HepG2 (cell line): Measurements from ENCODE around the gene GRK6. TPM values are rescaled to one million over a fixed set of nuclear protein-coding genes. Genes with fewer than 3 reads are reported as not detected.
A peak's percentile ranks its signal among the peaks of the same experiment; 100 is the strongest.

Experiments used
- ESRRA ChIP-seq: sonication (generic); formaldehyde crosslinking; IDR thresholded peaks from 2 replicates; pipeline ENCODE4 v1.5.1; 2020; ENCODE audit warnings: mild to moderate bottlenecking, low read depth, missing genetic modification reagents
- FOSL1 ChIP-seq: sonication (generic); formaldehyde crosslinking; IDR thresholded peaks from 2 replicates; pipeline ENCODE4 v1.9.0; 2021; ENCODE audit warnings: missing genetic modification reagents, borderline replicate concordance
- KDM1A ChIP-seq: IDR thresholded peaks from 2 replicates; pipeline ENCODE4 v1.6.1; 2016; ENCODE audit warnings: missing compliant biosample characterization
- KDM4B ChIP-seq: sonication (generic); formaldehyde crosslinking; IDR thresholded peaks from 2 replicates; pipeline ENCODE4 v1.4.0; 2020; ENCODE audit warnings: missing genetic modification reagents
- KLF11 ChIP-seq: IDR thresholded peaks from 2 replicates; pipeline ENCODE4 v1.6.1; 2016; ENCODE audit warnings: missing compliant biosample characterization
- KLF12 ChIP-seq: sonication (generic); formaldehyde crosslinking; IDR thresholded peaks from 2 replicates; pipeline ENCODE4 v1.4.0; 2020; ENCODE audit warnings: missing genetic modification reagents, borderline replicate concordance
- KLF15 ChIP-seq: sonication (generic); formaldehyde crosslinking; IDR thresholded peaks from 2 replicates; pipeline ENCODE4 v1.8.1; 2023; ENCODE audit warnings: borderline replicate concordance, mild to moderate bottlenecking, inconsistent platforms, missing genetic modification reagents, mixed read lengths
- KLF9 ChIP-seq: IDR thresholded peaks from 2 replicates; pipeline ENCODE4 v1.6.1; 2016; ENCODE audit warnings: low read depth
- PHF8 ChIP-seq: sonication (generic); formaldehyde crosslinking; IDR thresholded peaks from 2 replicates; pipeline ENCODE4 v1.5.0; 2020; ENCODE audit warnings: missing genetic modification reagents
- PRPF4 ChIP-seq: fragments of 200-400 bp; formaldehyde crosslinking; IDR thresholded peaks from 2 replicates; pipeline ENCODE4 v1.6.1; 2016; ENCODE audit warnings: low read length, low read depth; ENCODE audit not compliant: poor library complexity, severe bottlenecking
- ZFX ChIP-seq: sonication (generic); formaldehyde crosslinking; IDR thresholded peaks from 2 replicates; pipeline ENCODE4 v1.4.0; 2020; ENCODE audit warnings: mild to moderate bottlenecking, low read depth, missing genetic modification reagents, moderate library complexity
- ZNF232 ChIP-seq: sonication (generic); formaldehyde crosslinking; IDR thresholded peaks from 2 replicates; pipeline ENCODE4 v1.4.0; 2020; ENCODE audit warnings: missing genetic modification reagents, borderline replicate concordance
- ZNF235 ChIP-seq: sonication (generic); formaldehyde crosslinking; IDR thresholded peaks from 2 replicates; pipeline ENCODE4 v1.8.1; 2023; ENCODE audit warnings: mild to moderate bottlenecking, missing genetic modification reagents, borderline replicate concordance
- ZNF260 ChIP-seq: sonication (generic); formaldehyde crosslinking; IDR thresholded peaks from 2 replicates; pipeline ENCODE4 v1.4.0; 2020; ENCODE audit warnings: missing genetic modification reagents, low read depth, mild to moderate bottlenecking, borderline replicate concordance
- ZNF317 ChIP-seq: sonication (generic); formaldehyde crosslinking; IDR thresholded peaks from 2 replicates; pipeline ENCODE4 v1.5.0; 2020; ENCODE audit warnings: mild to moderate bottlenecking, missing genetic modification reagents
- ZNF350 ChIP-seq: sonication (generic); formaldehyde crosslinking; IDR thresholded peaks from 2 replicates; pipeline ENCODE4 v1.4.0; 2020; ENCODE audit warnings: mild to moderate bottlenecking, low read depth, missing genetic modification reagents, borderline replicate concordance
- polyA plus RNA-seq, 8 experiments: library from polyadenylated mRNA; depleted of rRNA in 3 of 8; stranded (reverse) in 7 of 8; unstranded in 1 of 8; fragments of >200 nt; fragmentation: Illumina TruSeq in 4 of 8; extraction: Trizol in 4 of 8; gene quantifications; 2 replicates each; pipeline versions ENCODE4 v1.2.1 to v1.2.3, GENCODE V29; 2011 to 2016; ENCODE audit warnings: low read depth in 4 of 8, missing spikeins in 1 of 8, mixed read lengths in 1 of 8; ENCODE audit not compliant: insufficient read depth in 1 of 8
- total RNA-seq, 5 experiments: library from RNA; depleted of rRNA; stranded (reverse); fragments of >200 nt; fragmentation: Illumina TruSeq; extraction: Trizol; gene quantifications; 2 replicates each; pipeline ENCODE4 v1.2.3, GENCODE V29; 2016; ENCODE audit warnings: low read depth in 1 of 5
- TF ChIP-seq, protein P1 (sequence below): sonication (generic); formaldehyde crosslinking; IDR thresholded peaks from 2 replicates; pipeline ENCODE4 v1.5.0; 2020; ENCODE audit warnings: mild to moderate bottlenecking, missing genetic modification reagents
- TF ChIP-seq, protein P2 (sequence below): IDR thresholded peaks from 2 replicates; pipeline ENCODE4 v1.6.1; 2016; ENCODE audit warnings: low read depth, borderline replicate concordance
- TF ChIP-seq, protein P3 (sequence below): sonication (generic); formaldehyde crosslinking; IDR thresholded peaks from 2 replicates; pipeline ENCODE4 v1.5.0; 2020; ENCODE audit warnings: mild to moderate bottlenecking, missing genetic modification reagents, moderate library complexity
- TF ChIP-seq, protein P4 (sequence below): sonication (generic); IDR thresholded peaks from 2 replicates; pipeline ENCODE4 v1.6.1; 2016; ENCODE audit warnings: low read depth, borderline replicate concordance
- TF ChIP-seq, protein P5 (sequence below): sonication (generic); formaldehyde crosslinking; IDR thresholded peaks from 2 replicates; pipeline ENCODE4 v1.4.0; 2020; ENCODE audit warnings: missing genetic modification reagents

The GRK6 gene
- total and polyA plus RNA-seq, 2 of the 13 experiments (the other 11 are each of a cell fraction or from before 2014, with no cell fraction given) = 13.2 to 19.9 TPM

DNA sequence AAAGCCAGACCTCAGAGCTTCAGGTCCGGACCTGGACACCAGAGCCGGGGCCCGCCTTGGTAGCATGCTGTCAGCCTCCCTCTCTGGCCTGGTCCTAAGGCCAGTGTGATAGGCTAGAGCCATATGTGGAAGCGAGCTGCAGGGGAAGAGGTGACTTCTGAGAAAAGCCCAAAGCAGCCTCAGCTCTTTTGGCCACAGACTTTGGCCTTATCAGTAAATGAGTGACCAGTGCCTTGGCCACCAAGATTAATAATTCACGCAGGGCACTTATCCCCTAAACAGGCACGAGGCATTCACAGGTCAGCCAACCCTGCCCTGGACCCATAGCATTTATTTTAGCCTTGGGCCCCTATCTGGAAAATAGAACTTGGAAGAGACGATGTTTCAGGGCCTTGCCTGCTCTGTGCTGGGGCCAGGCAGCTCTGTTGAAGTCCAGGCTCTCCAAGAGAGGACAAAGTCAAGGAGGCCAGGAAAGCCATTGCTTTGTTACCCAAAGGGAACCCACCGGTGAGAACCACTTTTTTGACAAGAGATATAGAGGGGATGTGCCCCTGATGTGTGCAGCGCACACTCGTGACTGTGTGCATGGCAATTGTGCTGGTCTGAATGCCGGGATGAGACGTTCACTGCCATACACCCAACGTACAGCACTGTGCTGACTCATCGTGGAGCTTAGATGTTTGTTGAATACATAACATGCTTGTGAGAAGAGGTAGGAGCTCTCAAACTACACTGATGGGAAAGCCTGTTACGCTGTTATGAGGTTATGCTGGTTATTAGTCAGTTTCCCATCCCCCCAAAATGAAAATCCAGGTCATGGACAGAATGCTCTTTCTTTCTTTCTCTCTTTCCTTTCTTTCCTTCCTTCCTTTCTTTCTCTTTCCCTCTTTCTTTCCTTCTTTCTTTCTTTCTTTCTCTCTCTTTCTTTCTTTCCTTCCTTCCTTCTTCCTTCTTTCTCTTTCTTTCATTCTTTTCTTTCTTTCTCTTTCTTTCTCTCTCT is 47.3 kb upstream of the GRK6 start (continued):
- TF ChIP-seq, protein P1, sequence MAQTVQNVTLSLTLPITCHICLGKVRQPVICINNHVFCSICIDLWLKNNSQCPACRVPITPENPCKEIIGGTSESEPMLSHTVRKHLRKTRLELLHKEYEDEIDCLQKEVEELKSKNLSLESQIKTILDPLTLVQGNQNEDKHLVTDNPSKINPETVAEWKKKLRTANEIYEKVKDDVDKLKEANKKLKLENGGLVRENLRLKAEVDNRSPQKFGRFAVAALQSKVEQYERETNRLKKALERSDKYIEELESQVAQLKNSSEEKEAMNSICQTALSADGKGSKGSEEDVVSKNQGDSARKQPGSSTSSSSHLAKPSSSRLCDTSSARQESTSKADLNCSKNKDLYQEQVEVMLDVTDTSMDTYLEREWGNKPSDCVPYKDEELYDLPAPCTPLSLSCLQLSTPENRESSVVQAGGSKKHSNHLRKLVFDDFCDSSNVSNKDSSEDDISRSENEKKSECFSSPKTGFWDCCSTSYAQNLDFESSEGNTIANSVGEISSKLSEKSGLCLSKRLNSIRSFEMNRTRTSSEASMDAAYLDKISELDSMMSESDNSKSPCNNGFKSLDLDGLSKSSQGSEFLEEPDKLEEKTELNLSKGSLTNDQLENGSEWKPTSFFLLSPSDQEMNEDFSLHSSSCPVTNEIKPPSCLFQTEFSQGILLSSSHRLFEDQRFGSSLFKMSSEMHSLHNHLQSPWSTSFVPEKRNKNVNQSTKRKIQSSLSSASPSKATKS = 0 out of 2 replicates have a peak, but pooled peaks have one; percentile 51
- peak; percentile 85 for TF ChIP-seq ZNF350 (CRISPR knock-in tag)
- no peak for TF ChIP-seq ZNF260 (CRISPR knock-in tag)
- no peak for TF ChIP-seq KDM1A (CRISPR knock-in tag)
- peak; percentile 60; the same call in 1 of the 2 replicates for TF ChIP-seq ZNF232 (CRISPR knock-in tag)
- no peak for TF ChIP-seq KLF15
- TF ChIP-seq FOSL1 (CRISPR knock-in tag) = peak; percentile 62; the same call in 1 of the 2 replicates
- TF ChIP-seq PRPF4 = no peak
- TF ChIP-seq ZFX = peak; percentile 97
- peak; percentile 67 for TF ChIP-seq PHF8 (CRISPR knock-in tag)
- TF ChIP-seq, protein P2, sequence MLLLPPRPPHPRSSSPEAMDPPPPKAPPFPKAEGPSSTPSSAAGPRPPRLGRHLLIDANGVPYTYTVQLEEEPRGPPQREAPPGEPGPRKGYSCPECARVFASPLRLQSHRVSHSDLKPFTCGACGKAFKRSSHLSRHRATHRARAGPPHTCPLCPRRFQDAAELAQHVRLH (CRISPR knock-in tag) = no peak
- 0 out of 2 replicates have a peak, but pooled peaks have one; percentile 4 for TF ChIP-seq KLF9
- peak; percentile 84 for TF ChIP-seq KLF12 (CRISPR knock-in tag)
- TF ChIP-seq, protein P3, sequence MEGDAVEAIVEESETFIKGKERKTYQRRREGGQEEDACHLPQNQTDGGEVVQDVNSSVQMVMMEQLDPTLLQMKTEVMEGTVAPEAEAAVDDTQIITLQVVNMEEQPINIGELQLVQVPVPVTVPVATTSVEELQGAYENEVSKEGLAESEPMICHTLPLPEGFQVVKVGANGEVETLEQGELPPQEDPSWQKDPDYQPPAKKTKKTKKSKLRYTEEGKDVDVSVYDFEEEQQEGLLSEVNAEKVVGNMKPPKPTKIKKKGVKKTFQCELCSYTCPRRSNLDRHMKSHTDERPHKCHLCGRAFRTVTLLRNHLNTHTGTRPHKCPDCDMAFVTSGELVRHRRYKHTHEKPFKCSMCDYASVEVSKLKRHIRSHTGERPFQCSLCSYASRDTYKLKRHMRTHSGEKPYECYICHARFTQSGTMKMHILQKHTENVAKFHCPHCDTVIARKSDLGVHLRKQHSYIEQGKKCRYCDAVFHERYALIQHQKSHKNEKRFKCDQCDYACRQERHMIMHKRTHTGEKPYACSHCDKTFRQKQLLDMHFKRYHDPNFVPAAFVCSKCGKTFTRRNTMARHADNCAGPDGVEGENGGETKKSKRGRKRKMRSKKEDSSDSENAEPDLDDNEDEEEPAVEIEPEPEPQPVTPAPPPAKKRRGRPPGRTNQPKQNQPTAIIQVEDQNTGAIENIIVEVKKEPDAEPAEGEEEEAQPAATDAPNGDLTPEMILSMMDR (CRISPR knock-in tag) = no peak
- 0 out of 2 replicates have a peak, but pooled peaks have one; percentile 40 for TF ChIP-seq KDM4B (CRISPR knock-in tag)
- no peak for TF ChIP-seq KLF11
- TF ChIP-seq, protein P4, sequence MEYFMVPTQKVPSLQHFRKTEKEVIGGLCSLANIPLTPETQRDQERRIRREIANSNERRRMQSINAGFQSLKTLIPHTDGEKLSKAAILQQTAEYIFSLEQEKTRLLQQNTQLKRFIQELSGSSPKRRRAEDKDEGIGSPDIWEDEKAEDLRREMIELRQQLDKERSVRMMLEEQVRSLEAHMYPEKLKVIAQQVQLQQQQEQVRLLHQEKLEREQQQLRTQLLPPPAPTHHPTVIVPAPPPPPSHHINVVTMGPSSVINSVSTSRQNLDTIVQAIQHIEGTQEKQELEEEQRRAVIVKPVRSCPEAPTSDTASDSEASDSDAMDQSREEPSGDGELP = no peak; the same call in 1 of the 2 replicates
- TF ChIP-seq, protein P5, sequence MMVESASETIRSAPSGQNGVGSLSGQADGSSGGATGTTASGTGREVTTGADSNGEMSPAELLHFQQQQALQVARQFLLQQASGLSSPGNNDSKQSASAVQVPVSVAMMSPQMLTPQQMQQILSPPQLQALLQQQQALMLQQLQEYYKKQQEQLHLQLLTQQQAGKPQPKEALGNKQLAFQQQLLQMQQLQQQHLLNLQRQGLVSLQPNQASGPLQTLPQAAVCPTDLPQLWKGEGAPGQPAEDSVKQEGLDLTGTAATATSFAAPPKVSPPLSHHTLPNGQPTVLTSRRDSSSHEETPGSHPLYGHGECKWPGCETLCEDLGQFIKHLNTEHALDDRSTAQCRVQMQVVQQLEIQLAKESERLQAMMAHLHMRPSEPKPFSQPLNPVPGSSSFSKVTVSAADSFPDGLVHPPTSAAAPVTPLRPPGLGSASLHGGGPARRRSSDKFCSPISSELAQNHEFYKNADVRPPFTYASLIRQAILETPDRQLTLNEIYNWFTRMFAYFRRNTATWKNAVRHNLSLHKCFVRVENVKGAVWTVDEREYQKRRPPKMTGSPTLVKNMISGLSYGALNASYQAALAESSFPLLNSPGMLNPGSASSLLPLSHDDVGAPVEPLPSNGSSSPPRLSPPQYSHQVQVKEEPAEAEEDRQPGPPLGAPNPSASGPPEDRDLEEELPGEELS (CRISPR knock-in tag) = peak; percentile 51
- TF ChIP-seq ZNF317 (CRISPR knock-in tag) = peak; percentile 61; the same call in 1 of the 2 replicates
- no peak for TF ChIP-seq ZNF235 (CRISPR knock-in tag)
- TF ChIP-seq ESRRA (CRISPR knock-in tag) = no peak
